Loucy (cell line): ENCODE results near the gene FMNL3.

Experiments used
- H2AFZ ChIP-seq: fragments of 200-600 bp; sonication (generic); 2 replicates; pipeline ENCODE4 v1.6.0; 2016; ENCODE audit warnings: antibody characterized with exemption, mild to moderate bottlenecking, low read length, moderate library complexity
- H3F3A ChIP-seq: fragments of 200-600 bp; 2 replicates; pipeline ENCODE4 v1.6.0; 2016; ENCODE audit warnings: antibody characterized with exemption, low read depth, mild to moderate bottlenecking
- H3K27me3 ChIP-seq: fragments of 200-600 bp; sonication (generic); 2 replicates; pipeline ENCODE4 v1.6.1; 2014; ENCODE audit warnings: low read length, mild to moderate bottlenecking; ENCODE audit not compliant: insufficient read depth, poor library complexity, severe bottlenecking
- H3K36me3 ChIP-seq: fragments of 200-600 bp; sonication (generic); 2 replicates; pipeline ENCODE4 v1.6.1; 2016; ENCODE audit warnings: low read length; ENCODE audit not compliant: insufficient read depth
- H3K4me1 ChIP-seq: fragments of 200-600 bp; sonication (generic); 2 replicates; pipeline ENCODE4 v1.5.1; 2014; ENCODE audit warnings: low read length, mild to moderate bottlenecking; ENCODE audit not compliant: insufficient read depth, poor library complexity, severe bottlenecking
- H3K4me2 ChIP-seq: fragments of 200-600 bp; sonication (generic); 2 replicates; pipeline ENCODE4 v1.6.0; 2014; ENCODE audit warnings: antibody characterized with exemption, low read length, low read depth, mild to moderate bottlenecking; ENCODE audit not compliant: poor library complexity, severe bottlenecking
- H3K4me3 ChIP-seq: fragments of 200-600 bp; sonication (generic); 2 replicates; pipeline ENCODE4 v1.5.1; 2014; ENCODE audit warnings: low read length, mild to moderate bottlenecking, mixed read lengths; ENCODE audit not compliant: poor library complexity, severe bottlenecking
- H3K79me2 ChIP-seq: fragments of 200-600 bp; sonication (generic); 2 replicates; pipeline ENCODE4 v1.6.1; 2014; ENCODE audit warnings: low read length; ENCODE audit not compliant: insufficient read depth
- H3K9ac ChIP-seq: fragments of 200-600 bp; sonication (generic); 2 replicates; pipeline ENCODE4 v1.6.0; 2014; ENCODE audit warnings: mild to moderate bottlenecking, low read depth, low read length, moderate library complexity; ENCODE audit not compliant: poor library complexity, severe bottlenecking
- H3K9me2 ChIP-seq: fragments of 200-600 bp; sonication (generic); replicated peaks from 2 replicates; pipeline ENCODE4 v1.6.1; 2016; ENCODE audit warnings: low read depth, low read length, mixed read lengths
- H3K9me3 ChIP-seq: fragments of 200-600 bp; sonication (generic); 2 replicates; pipeline ENCODE4 v1.6.1; 2014; ENCODE audit warnings: mild to moderate bottlenecking, antibody characterized with exemption, low read length, low read depth; ENCODE audit not compliant: insufficient read depth
- H4K20me1 ChIP-seq: fragments of 200-600 bp; sonication (generic); 2 replicates; pipeline ENCODE4 v1.6.0; 2014; ENCODE audit warnings: antibody characterized with exemption, low read length, mild to moderate bottlenecking; ENCODE audit not compliant: insufficient read depth, poor library complexity, severe bottlenecking
- CTCF ChIP-seq: fragments of 200-600 bp; sonication (generic); conservative IDR thresholded peaks from 2 replicates; pipeline ENCODE4 v1.5.1; 2014; ENCODE audit warnings: mild to moderate bottlenecking, antibody characterized with exemption, low read length
- EZH2phosphoT487 ChIP-seq: fragments of 200-600 bp; IDR thresholded peaks from 2 replicates; pipeline ENCODE4 v1.6.1; 2018; ENCODE audit warnings: antibody characterized with exemption, mild to moderate bottlenecking, moderate library complexity, borderline replicate concordance

FMNL3 gene

GRCh38 chr12:49706351-49707127 is 666 bp downstream of the FMNL3 start:
- Histone ChIP-seq H3K4me2 (peak overlapping the region; percentile 92), H3K9ac (peak overlapping the region; percentile 84), H3K4me3 (peak overlapping the region; percentile 90), H3K4me1 (peaks cover 40% of the 10 kb centered on the region), H3K27me3 (no peaks in the 10 kb centered on the region), H3K9me2 (no peaks in the 10 kb centered on the region), H3K9me3 (no peaks in the 10 kb centered on the region), H4K20me1 (peaks cover 7% of the 10 kb centered on the region), H3K79me2 (peaks cover 56% of the 10 kb centered on the region), H3F3A (no peaks in the 10 kb centered on the region), H2AFZ (peak overlapping the region; percentile 86), H3K36me3 (no peaks in the 10 kb centered on the region)
- TF ChIP-seq EZH2phosphoT487: no peak
- TF ChIP-seq CTCF: no peak

- no peaks in the 10 kb centered on the region for H3K36me3 ChIP-seq
- no peaks in the 10 kb centered on the region for H3K9me3 ChIP-seq
- TF ChIP-seq CTCF (no peak), EZH2phosphoT487 (no peak)
- no peaks in the 10 kb centered on the region for H3F3A ChIP-seq
- H3K9me2 ChIP-seq: no peaks in the 10 kb centered on the region
- H3K79me2 ChIP-seq: peaks cover 63% of the 10 kb centered on the region
- peak overlapping the region; percentile 90 for H3K4me3 ChIP-seq
- no peak overlapping the region for H2AFZ ChIP-seq
- H3K4me1 ChIP-seq: peaks cover 44% of the 10 kb centered on the region
- H3K27me3 ChIP-seq: no peaks in the 10 kb centered on the region
- H3K4me2 ChIP-seq: peak overlapping the region; percentile 92
- H4K20me1 ChIP-seq: peaks cover 7% of the 10 kb centered on the region
- H3K9ac ChIP-seq: peak overlapping the region; percentile 84
These were observed 1.6 kb downstream of the FMNL3 start for GRCh38 chr12:49705479-49706134.

- peak overlapping the region; percentile 90 for H3K4me3 ChIP-seq
- TF ChIP-seq CTCF (no peak), EZH2phosphoT487 (no peak)
- H3K9ac ChIP-seq: peak overlapping the region; percentile 47
- H2AFZ ChIP-seq: no peak overlapping the region
- H3K79me2 ChIP-seq: peaks cover 75% of the 10 kb centered on the region
- H3K27me3 ChIP-seq: no peaks in the 10 kb centered on the region
- H3K9me2 ChIP-seq: no peaks in the 10 kb centered on the region
- peak overlapping the region; percentile 92 for H3K4me2 ChIP-seq
- H4K20me1 ChIP-seq: peaks cover 9% of the 10 kb centered on the region
- peaks cover 10% of the 10 kb centered on the region for H3F3A ChIP-seq
- peaks cover 54% of the 10 kb centered on the region for H3K4me1 ChIP-seq
- no peaks in the 10 kb centered on the region for H3K36me3 ChIP-seq
- no peaks in the 10 kb centered on the region for H3K9me3 ChIP-seq
These were observed 3.5 kb downstream of the FMNL3 start for GRCh38 chr12:49703647-49704137.
